ENCODE data around the gene PDCD6IP. TPM values are rescaled to one million over a fixed set of nuclear protein-coding genes. Genes with fewer than 3 reads are reported as not detected.
"Not testable (repeated sequence)": the region's sequence is repeated elsewhere in the genome, so short reads cannot be mapped to it uniquely, and the experiment has no call there.

The PDCD6IP gene
- 177 TPM for polyA plus RNA-seq (2013, experiment 1 of 2; ENCODE audit: insufficient read length)
- 192 TPM for polyA plus RNA-seq (2013, experiment 2 of 2; ENCODE audit: insufficient read length)

DNA sequence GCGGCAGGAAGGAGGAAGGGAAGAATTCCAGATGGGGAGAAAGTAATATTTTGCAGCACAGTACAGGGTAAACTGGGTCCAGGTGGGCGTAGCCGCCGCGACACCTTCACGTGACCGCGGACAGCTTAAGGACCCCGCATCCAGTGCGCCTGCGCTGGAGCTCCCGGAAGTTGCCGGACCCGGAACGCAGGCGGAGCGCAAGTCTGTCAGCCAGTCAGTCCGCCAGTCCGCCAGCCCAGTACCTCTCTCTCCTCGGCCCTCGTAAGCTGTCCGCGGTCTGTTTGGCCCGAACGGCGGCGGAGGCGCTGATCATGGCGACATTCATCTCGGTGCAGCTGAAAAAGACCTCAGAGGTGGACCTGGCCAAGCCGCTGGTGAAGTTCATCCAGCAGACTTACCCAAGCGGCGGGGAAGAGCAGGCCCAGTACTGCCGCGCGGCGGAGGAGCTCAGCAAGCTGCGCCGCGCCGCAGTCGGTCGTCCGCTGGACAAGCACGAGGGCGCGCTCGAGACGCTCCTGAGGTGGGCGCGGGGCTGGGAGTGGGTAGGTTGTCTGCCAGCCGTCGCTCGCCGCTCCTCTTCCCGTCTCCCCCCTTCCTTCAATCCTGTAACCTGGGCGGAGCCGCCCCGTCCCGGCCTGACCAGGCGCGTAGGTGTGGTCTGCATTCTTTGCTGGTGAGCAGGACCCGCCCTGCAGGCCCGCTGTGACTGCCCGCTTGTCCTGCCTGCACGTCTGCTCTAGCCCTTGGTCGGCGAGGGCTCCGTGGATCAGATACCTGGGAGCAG, at the start of gene PDCD6IP:
Gene PDCD6IP, plus strand, starts transcription at position 213 of the 784 bp plus-strand sequence. Its CDS starts 99 bp downstream, at position 312.
- DNase-seq, result peak; percentile 89

GRCh38 chr3:33749546-33750210, 48.8 kb upstream of the PDCD6IP start:
- DNase-seq, result peak; percentile 45

- peak; percentile 7 for DNase-seq
Measured at GRCh38 chr3:33750211-33750548, 48.2 kb upstream of the PDCD6IP start.

GRCh38 chr3:33751336-33751735, 47.1 kb upstream of the PDCD6IP start:
- DNase-seq, result no peak

- DNase-seq, result not testable (repeated sequence)
Measured at GRCh38 chr3:33754391-33754790, 44.0 kb upstream of the PDCD6IP start.

- no peak for DNase-seq
Measured at GRCh38 chr3:33758281-33758680, 40.1 kb upstream of the PDCD6IP start.

DNA sequence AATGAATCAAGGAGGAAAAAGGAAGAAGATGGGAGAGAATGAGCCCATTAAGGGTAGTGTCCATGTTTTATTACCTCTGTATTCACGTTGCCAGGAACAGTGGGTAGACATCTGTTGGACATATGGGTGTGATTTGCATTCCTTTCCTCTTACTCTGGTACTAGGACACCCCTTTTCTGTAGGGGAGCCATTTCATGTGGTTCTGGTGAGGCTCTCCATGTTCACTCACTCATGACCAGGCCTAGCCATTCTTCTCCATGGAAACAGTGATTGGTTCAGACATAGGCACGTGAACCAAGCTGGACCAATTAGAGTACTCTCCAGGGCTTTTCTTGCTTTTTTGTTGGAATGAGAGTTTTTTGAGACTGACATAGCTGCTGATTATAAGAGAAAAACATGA, 39.6 kb upstream of the PDCD6IP start:
- DNase-seq, result no peak

GRCh38 chr3:33768578-33769330, 29.7 kb upstream of the PDCD6IP start:
- no peak for DNase-seq

GRCh38 chr3:33773637-33774036, 24.8 kb upstream of the PDCD6IP start:
- no peak for DNase-seq

DNA sequence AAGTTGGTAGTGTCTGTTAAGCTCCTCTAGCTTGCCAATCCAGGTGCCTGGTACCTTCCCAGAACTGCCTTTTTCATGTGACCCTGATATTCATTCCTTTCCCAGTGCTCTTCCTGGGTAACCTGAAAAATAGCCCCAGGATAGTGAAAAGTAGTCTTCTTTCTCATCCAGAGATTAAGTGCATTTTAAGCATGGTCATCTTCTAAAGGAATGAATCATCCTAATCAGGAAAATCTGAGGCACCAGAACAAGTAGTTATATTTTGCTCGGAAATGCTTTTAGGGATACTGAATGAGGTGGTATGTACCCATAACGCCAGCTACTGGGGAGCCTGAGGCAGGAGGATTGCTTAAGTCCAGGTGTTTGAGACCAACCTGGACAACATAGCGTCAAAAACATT, 23.1 kb upstream of the PDCD6IP start:
- no peak for DNase-seq

DNA sequence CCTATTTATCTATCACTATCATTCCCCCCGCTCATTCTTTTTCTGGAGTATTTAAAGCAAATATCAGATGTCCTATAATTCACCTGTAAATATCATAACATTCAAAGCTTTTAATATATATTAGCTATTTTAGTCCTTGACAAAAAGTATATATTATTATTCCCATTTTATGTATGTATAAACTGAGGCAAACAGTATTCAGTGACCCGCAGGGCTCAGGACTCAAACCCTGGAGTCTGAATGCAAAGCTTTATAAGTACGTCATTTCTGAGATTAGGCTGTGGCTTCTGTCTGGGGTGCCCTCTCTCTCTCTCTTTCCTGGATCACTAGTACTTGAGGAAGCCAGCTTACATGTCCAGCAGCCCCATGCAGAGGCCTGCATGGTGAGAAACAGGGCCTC, 20.4 kb upstream of the PDCD6IP start:
- no peak for DNase-seq

GRCh38 chr3:33779751-33780150, 18.7 kb upstream of the PDCD6IP start:
- no peak for DNase-seq

DNA sequence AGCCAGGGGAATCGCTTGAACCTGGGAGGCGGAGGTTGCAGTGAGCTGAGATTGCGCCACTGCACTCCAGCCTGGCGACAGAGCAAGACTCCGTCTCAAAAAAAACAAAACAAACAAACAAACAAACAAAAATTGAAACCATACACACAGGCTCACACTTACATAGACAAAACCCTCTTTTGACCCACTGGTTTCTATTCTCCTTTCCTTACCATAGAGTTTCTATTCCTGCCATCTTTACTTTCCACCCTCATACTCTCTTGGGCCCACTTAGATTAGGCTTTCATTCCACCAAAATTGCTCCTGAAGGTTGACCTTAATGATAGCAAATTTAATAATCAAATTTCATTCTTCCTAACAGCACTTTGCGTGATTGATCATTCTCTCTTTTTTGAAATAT, 17.0 kb upstream of the PDCD6IP start:
- DNase-seq, result not testable (repeated sequence)

DNA sequence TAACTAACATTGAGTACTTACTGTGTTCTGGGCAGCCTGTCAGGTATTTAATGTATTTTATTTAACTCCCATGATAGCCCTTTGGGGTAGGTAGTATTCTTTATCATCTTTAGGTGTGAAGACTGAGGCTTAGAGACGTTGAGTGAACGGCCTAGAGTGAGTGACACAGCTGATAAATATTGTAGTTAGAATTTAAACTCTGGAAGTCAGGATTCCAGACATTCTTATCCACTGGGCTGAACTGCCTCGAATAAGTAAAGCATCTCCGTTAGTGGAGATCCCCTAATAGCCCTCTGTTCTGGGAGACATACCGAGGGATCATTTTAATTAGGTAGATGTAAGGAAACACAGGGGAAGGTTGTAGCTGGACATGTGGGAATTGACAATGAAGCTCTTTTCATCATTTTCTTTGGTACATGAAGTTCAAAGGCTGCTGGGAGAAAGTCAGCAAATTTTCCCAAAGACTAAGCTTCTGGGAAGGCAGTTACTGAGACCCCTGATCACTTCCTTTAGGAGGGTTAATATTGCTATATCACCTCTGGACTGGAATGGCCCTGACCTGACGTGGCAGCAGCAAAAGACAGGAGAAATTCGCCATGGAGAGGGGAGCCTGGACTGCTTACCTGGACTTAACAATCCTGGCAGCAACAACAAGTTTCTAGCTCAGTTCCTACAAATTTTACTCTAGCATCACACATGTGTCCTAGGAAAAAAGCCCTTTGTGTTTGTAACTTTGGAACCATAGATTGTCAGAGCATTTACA, 11.7 kb upstream of the PDCD6IP start:
- DNase-seq, result peak; percentile 25

- DNase-seq, result peak; percentile 67
Measured at GRCh38 chr3:33787328-33788009, 11.0 kb upstream of the PDCD6IP start.

DNA sequence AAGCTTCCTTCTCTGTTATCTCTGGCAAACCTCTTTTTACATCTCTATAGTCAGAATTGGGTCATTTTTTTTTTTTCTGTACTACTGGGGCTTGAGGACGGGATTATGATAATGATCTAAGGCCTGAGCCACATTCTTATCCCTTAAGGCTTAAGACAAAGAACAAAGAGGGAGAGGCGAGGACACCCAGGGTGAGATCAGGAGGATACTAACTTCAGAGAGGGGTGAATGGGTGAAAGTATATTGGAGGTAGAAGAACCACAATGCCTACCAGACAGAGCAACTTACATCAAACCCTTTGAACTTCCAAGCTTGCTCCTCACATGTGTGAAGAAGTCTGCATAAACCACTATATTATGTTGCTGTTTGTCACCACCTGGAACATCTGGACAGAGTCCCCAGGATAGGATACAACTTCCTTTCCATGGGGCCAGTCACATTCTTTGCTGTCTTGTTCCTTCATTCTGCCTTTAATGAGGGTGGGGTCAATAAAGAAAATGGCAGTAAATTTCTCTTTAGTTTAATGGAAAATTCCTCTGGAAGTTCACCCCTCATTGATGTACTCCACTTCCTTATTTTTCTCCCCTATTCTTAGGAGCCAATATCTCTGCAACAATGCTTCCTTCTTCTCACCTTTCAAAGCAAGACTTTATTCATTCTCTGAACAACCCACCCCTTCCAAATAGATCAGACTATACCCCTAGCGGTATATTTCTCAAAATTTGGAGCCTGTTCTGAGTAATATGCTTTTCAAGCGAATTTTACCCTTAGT, 9.1 kb upstream of the PDCD6IP start:
- no peak for DNase-seq

- no peak for DNase-seq
Measured at GRCh38 chr3:33790091-33790490, 8.3 kb upstream of the PDCD6IP start.

DNA sequence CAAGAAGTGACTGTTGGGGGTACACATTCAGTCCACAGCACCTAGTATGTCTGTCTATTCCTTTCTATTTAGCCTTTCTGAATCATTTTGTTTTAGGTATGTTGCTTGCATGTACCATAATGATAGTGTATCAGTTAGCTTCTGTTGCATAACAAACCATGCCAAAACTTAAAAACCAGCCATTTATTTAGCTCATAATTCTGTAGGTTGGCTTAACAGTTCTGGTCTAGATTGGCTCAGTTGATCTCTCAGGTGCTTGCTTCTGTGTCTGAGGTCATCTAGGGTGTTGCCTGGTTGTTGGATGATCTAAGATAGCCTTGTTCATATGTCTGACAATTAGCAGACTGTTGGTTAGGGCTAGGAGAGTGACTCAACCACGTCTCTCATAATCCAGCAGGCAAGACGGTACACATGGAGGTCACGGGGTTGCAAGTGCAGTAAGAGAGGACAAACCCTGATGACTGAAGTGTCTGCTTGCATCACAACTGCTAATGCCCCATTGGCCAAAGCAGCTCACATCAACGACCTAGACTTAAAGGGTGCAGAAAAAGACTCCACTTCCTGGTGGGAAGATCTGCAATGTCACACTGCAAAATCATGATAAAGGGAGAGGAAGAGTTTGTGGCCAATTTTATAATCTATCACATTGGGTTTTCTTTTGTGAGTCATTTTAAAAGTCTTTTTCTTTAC, 6.8 kb upstream of the PDCD6IP start:
- no peak for DNase-seq

DNA sequence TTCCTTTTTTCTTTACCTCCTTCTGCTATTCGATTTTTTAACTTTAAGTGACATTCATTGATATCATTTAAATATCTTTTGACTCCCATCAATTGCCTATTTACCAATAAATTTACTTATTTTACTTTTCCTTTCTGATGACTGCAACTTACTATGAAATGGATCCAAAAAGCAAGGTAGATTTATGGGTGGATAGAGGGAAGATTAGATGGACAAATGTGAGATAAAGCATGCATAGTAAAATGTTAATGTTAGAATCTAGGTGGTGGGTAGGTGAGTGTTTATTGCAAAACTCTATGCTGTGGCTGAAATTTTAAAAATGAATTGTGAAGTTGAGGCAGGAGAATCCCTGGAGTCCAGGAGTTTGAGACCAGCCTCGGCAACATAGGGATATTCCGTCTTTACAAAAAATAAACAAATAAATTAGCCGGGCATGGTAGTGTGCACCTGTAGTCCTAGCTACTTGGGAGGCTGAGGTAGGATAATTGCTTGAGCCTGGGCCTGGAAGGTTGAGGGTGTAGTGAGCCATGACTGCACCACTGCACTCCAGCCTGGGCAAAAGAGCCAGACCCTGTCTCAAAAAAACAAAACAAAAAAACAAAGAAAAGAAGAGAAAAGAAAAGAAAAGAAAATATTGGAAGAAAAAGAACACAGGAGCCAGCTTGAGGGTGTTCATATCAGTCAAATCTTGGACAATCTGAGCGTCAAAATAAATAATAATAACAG, 6.1 kb upstream of the PDCD6IP start:
- DNase-seq, result no peak

GRCh38 chr3:33795131-33795530, 3.3 kb upstream of the PDCD6IP start:
- no peak for DNase-seq
